GM12878 (cell line): ENCODE measurements around the gene KRTAP4-7. TPM values are rescaled to one million over a fixed set of nuclear protein-coding genes. Genes with fewer than 3 reads are reported as not detected.
"Not testable (repeated sequence)": the region's sequence is repeated elsewhere in the genome, so short reads cannot be mapped to it uniquely, and the experiment has no call there.

Experiments used
- ATAC-seq: fragments of 200-7000 bp; cut with Tn5 transposase; 3 replicates; pipeline ENCODE4 v1.9.1; 2020; ENCODE audit warnings: mild to moderate bottlenecking, moderate library complexity
- BruUV-seq: library from RNA; stranded (reverse); fragments of 400-500 nt; replicated peaks from 2 replicates; lab custom pipeline; 2021; lab: Mats Ljungman, UMichigan
- CTCF ChIA-PET: fragments of 300-600 bp; sonication (Branson Sonifier 250); formaldehyde crosslinking; extraction: SDS; loops from one replicate; lab custom pipeline; 2021; ENCODE audit warnings: inconsistent platforms; lab: Yijun Ruan, JAX
- POLR2A ChIA-PET: fragments of 350-600 bp; formaldehyde crosslinking; extraction: SDS; loops from one replicate; lab custom pipeline; 2021; ENCODE audit warnings: inconsistent platforms; lab: Charles Lee
- RAD21 ChIA-PET: fragments of 300-600 bp; sonication (Branson Sonifier 250); formaldehyde crosslinking; loops from one replicate; lab custom pipeline; 2023; ENCODE audit warnings: antibody characterized with exemption; ENCODE audit not compliant: unreplicated experiment; lab: Charles Lee
- SMC1A ChIA-PET: fragments of 300-600 bp; sonication (Branson Sonifier 250); formaldehyde crosslinking; loops from one replicate; lab custom pipeline; 2023; ENCODE audit not compliant: unreplicated experiment, uncharacterized antibody; lab: Charles Lee
- DNase-seq: peaks from one replicate; pipeline ENCODE4 v3.0.0-alpha.2; 2011; ENCODE audit warnings: low read depth, low spot score
- FAIRE-seq: peaks from 3 replicates; lab custom pipeline; 2011; peaks lifted over from hg19 to GRCh38; lab: Jason Lieb, UNC
- H2AFZ ChIP-seq: 2 replicates; pipeline ENCODE4 v1.6.0; 2011; ENCODE audit warnings: low read depth, low read length, control low read depth; ENCODE audit not compliant: control insufficient read depth
- H3K27ac ChIP-seq: 2 replicates; pipeline ENCODE4 v1.5.1; 2011; ENCODE audit warnings: control low read depth; ENCODE audit not compliant: control insufficient read depth, insufficient read depth
- H3K27me3 ChIP-seq, 2 experiments: replicated peaks in 1 of 2; 2 replicates each; pipeline versions ENCODE4 v1.6.0 to v1.6.1; 2011; ENCODE audit warnings: low read length in 1 of 2; ENCODE audit not compliant: control insufficient read depth in 2 of 2, insufficient read depth in 2 of 2
- H3K36me3 ChIP-seq, 2 experiments: 2 replicates each; pipeline ENCODE4 v1.5.1; 2011; ENCODE audit warnings: low read length in 1 of 2; ENCODE audit not compliant: control insufficient read depth in 2 of 2, insufficient read depth in 2 of 2
- H3K4me1 ChIP-seq: 2 replicates; pipeline ENCODE4 v1.6.1; 2011; ENCODE audit warnings: mild to moderate bottlenecking, low read length, moderate library complexity, mixed read lengths; ENCODE audit not compliant: control insufficient read depth, insufficient read depth
- H3K4me2 ChIP-seq: 2 replicates; pipeline ENCODE4 v1.6.0; 2011; ENCODE audit warnings: control low read depth; ENCODE audit not compliant: control insufficient read depth, insufficient read depth
- H3K4me3 ChIP-seq: fragments of 200-600 bp; sonication (generic); 2 replicates; pipeline ENCODE4 v1.5.1; 2016
- H3K79me2 ChIP-seq: 2 replicates; pipeline ENCODE4 v1.6.0; 2011; ENCODE audit warnings: low read length; ENCODE audit not compliant: control insufficient read depth, insufficient read depth
- H3K9ac ChIP-seq: 2 replicates; pipeline ENCODE4 v1.8.0; 2011; ENCODE audit warnings: low read length, control low read depth, mixed read lengths; ENCODE audit not compliant: control insufficient read depth, insufficient read depth
- H3K9me3 ChIP-seq: replicated peaks from 3 replicates; pipeline ENCODE4 v1.5.1; 2011; ENCODE audit warnings: mild to moderate bottlenecking, low read length; ENCODE audit not compliant: control insufficient read depth, insufficient read depth
- H4K20me1 ChIP-seq: 2 replicates; pipeline ENCODE4 v1.6.0; 2011; ENCODE audit not compliant: control insufficient read depth, insufficient read depth
- BACH1 ChIP-seq: fragments of 450-650 bp; IDR thresholded peaks from 2 replicates; pipeline ENCODE4 v1.6.1; 2017; ENCODE audit warnings: mild to moderate bottlenecking, borderline replicate concordance
- CHD2 ChIP-seq: IDR thresholded peaks from 2 replicates; pipeline ENCODE4 v1.6.1; 2011; ENCODE audit warnings: low read depth, low read length, improper control_type of control experiment, borderline replicate concordance
- FOXM1 ChIP-seq: IDR thresholded peaks from 2 replicates; pipeline ENCODE4 v1.6.1; 2012; ENCODE audit warnings: low read depth, mild to moderate bottlenecking, inconsistent platforms, low read length, moderate library complexity
- HDGF ChIP-seq: fragments of 450-650 bp; IDR thresholded peaks from 2 replicates; pipeline ENCODE4 v1.6.1; 2016; ENCODE audit warnings: antibody characterized with exemption
- NFIC ChIP-seq: IDR thresholded peaks from 2 replicates; pipeline ENCODE4 v1.6.1; 2012; ENCODE audit warnings: low read depth, mild to moderate bottlenecking, inconsistent platforms, low read length, moderate library complexity
- NR2F1 ChIP-seq: fragments of 450-650 bp; conservative IDR thresholded peaks from 2 replicates; pipeline ENCODE4 v1.6.1; 2017; ENCODE audit warnings: mild to moderate bottlenecking
- PML ChIP-seq: IDR thresholded peaks from 2 replicates; pipeline ENCODE4 v1.6.1; 2012; ENCODE audit warnings: low read length, inconsistent platforms
- SMAD1 ChIP-seq: fragments of 450-650 bp; IDR thresholded peaks from 2 replicates; pipeline ENCODE4 v1.6.1; 2018; ENCODE audit warnings: mild to moderate bottlenecking, low read depth; ENCODE audit not compliant: partially characterized antibody
- SRF ChIP-seq, 2 experiments: IDR thresholded peaks; 2 replicates each; pipeline ENCODE4 v1.6.1; 2011; ENCODE audit warnings: low read depth in 2 of 2, low read length in 2 of 2, mild to moderate bottlenecking in 1 of 2, moderate library complexity in 1 of 2
- WGBS: methylation state at CpG from one replicate; pipeline ENCODE4 v1.1.6; 2016; ENCODE audit warnings: low lambda C conversion rate; ENCODE audit not compliant: insufficient replicate concordance, insufficient coverage; ENCODE audit errors: missing lambda C conversion rate; 5-methylcytosine and 5-hydroxymethylcytosine counted together
- in situ Hi-C: fragments of 300-500 bp; cut with MboI; formaldehyde crosslinking; loops from 9 replicates; pipeline ENCODE4 v1.14.3; 2018; ENCODE audit warnings: mixed read lengths
- intact Hi-C: fragments of 100-400 bp; cut with micrococcal nuclease; formaldehyde crosslinking; loops from one replicate; pipeline ENCODE4 v1.14.2; 2022; ENCODE audit not compliant: unreplicated experiment
- polyA plus RNA-seq, 11 experiments: library from polyadenylated mRNA; depleted of rRNA in 4 of 11; unstranded in 6 of 11; stranded (reverse) in 5 of 11; fragments of >200 nt; fragmentation: Nextera tagmentation in 4 of 11; fragmentation: Illumina TruSeq in 1 of 11; extraction: Ambion mirVana in 4 of 11; extraction: Trizol in 1 of 11; gene quantifications; 1 replicate in 1 of 11; 2 replicates in 10 of 11; pipeline versions ENCODE4 v1.2.1 to v1.2.3, GENCODE V29; 2011 to 2016; ENCODE audit warnings: inconsistent platforms in 2 of 11, missing spikeins in 2 of 11, low read depth in 1 of 11
- total RNA-seq, 4 experiments: library from RNA; depleted of rRNA in 3 of 4; stranded (reverse); fragments of >200 nt in 3 of 4; fragmentation: Illumina TruSeq in 1 of 4; extraction: Trizol in 1 of 4; gene quantifications; 2 replicates each; pipeline versions ENCODE4 v1.2.1 to v1.2.3, GENCODE V29; 2013 to 2021

KRTAP4-7 gene
- total and polyA plus RNA-seq, 10 of the 15 experiments (the other 5 are each of a cell fraction or from before 2014, with no cell fraction given) = not detected

GRCh38 chr17:41103896-41104295, 19.9 kb downstream of the KRTAP4-7 start:
- FAIRE-seq (no peak), DNase-seq (no peak), ATAC-seq (no peak)
- WGBS = 7% methylated on average over 1 of the region's 1 CpG
- ChIA-PET RAD21 (no interaction called here), POLR2A (no interaction called here), CTCF (no interaction called here), SMC1A (no interaction called here)
- in situ Hi-C loops (no loop called here), intact Hi-C loops (no loop called here)
- Histone ChIP-seq H3K9ac (no peak overlapping the region), H3K36me3 (no peaks in the 10 kb centered on the region), H3K4me3 (no peak overlapping the region), H4K20me1 (no peaks in the 10 kb centered on the region), H3K27ac (no peak overlapping the region), H3K27me3 (no peaks in the 10 kb centered on the region; a peak in 1 of 4 replicates), H3K9me3 (no peaks in the 10 kb centered on the region), H3K4me1 (no peaks in the 10 kb centered on the region), H3K79me2 (no peaks in the 10 kb centered on the region), H2AFZ (no peak overlapping the region), H3K4me2 (no peak overlapping the region)
- BruUV-seq = no TSS peak
- no peak for TF ChIP-seq BACH1
- TF ChIP-seq SRF (IDR thresholded peaks at IDR 0.05; ENCODE audit: low read depth in 2 of 2, low read length in 2 of 2) = no peak
- TF ChIP-seq HDGF = no peak
- TF ChIP-seq FOXM1 = no peak
- no peak for TF ChIP-seq PML
- TF ChIP-seq NR2F1 = no peak
- TF ChIP-seq SMAD1 = no peak
- TF ChIP-seq CHD2 = no peak
- TF ChIP-seq NFIC = no peak

DNA sequence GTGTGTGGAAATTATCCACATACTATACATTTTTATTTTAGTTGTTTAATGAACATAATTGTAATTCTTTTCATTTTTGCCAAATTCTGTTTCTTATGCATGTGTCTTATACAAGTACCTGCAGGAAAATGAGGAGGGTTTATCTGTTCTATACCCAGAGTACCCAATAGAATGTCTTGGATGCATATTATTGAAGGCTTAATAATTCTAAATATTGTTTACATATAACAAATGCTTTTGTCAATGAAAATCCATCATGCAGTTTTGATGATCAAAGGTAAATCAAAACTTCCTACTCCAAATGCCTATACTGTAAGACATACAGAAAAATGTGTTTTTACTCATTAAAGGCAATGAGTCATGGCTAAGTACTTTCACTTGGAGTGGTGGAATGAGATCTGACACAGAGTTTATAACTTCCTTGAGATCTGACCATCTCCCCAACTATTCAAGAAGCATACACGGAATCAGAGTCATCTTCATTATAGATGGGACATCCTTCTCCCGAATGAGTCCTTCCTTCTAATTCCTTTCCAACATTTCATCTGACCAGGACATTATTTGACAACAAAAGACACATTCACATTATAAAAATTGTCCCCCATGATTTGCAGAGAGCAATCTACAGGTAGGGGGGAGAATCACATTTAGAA, 20.6 kb downstream of the KRTAP4-7 start:
- H3K4me2 ChIP-seq, H2AFZ ChIP-seq, H3K4me3 ChIP-seq, FAIRE-seq, in situ Hi-C loops, H3K79me2 ChIP-seq, RAD21 ChIA-PET, intact Hi-C loops, H3K27me3 ChIP-seq, H3K27ac ChIP-seq, H4K20me1 ChIP-seq, H3K36me3 ChIP-seq, DNase-seq, ATAC-seq, POLR2A ChIA-PET, H3K9ac ChIP-seq, SMC1A ChIA-PET, CTCF ChIA-PET, H3K4me1 ChIP-seq, BruUV-seq, H3K9me3 ChIP-seq: not testable (repeated sequence)
- 0% methylated on average over 2 of the region's 2 CpGs for WGBS

- H3K4me1 ChIP-seq, H3K36me3 ChIP-seq, CTCF ChIA-PET, H3K27ac ChIP-seq, POLR2A ChIA-PET, H2AFZ ChIP-seq, RAD21 ChIA-PET, H3K79me2 ChIP-seq, H3K27me3 ChIP-seq, H3K4me3 ChIP-seq, H4K20me1 ChIP-seq, in situ Hi-C loops, DNase-seq, ATAC-seq, H3K4me2 ChIP-seq, BruUV-seq, FAIRE-seq, SMC1A ChIA-PET, intact Hi-C loops, H3K9me3 ChIP-seq, H3K9ac ChIP-seq: not testable (repeated sequence)
- WGBS = 22% methylated on average over 10 of the region's 10 CpGs
These were observed 21.4 kb downstream of the KRTAP4-7 start, which contains the start of gene KRTAP4-9 for GRCh38 chr17:41105347-41105746. Gene KRTAP4-9 (plus strand): TSS chr17:41105389. CDS start chr17:41105389, 0 bp downstream.
